ENCODE results near the gene PADI3.

DNA sequence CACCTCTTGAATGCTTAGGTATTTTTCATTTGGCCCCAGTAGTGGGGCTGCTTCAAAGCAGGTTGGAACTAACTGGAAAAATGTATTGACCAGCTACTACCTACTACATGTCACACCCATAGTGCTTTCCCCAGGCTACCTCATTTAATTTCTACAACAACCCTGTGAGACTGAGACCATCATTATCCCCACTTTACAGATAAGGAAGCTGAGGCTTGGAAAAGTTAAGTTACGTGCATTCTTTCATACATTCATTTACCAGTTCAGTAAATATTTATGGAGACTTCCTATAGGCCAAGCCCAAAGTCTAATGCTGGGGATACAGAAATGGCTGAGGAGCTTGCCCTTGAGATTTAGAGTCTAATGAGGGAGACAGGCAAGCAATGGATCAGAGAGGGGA lies 14.5 kb upstream of the PADI3 start:
- TF ChIP-seq POLR2A (IDR thresholded peaks at IDR 0.05): no peak
- TF ChIP-seq, protein P1, sequence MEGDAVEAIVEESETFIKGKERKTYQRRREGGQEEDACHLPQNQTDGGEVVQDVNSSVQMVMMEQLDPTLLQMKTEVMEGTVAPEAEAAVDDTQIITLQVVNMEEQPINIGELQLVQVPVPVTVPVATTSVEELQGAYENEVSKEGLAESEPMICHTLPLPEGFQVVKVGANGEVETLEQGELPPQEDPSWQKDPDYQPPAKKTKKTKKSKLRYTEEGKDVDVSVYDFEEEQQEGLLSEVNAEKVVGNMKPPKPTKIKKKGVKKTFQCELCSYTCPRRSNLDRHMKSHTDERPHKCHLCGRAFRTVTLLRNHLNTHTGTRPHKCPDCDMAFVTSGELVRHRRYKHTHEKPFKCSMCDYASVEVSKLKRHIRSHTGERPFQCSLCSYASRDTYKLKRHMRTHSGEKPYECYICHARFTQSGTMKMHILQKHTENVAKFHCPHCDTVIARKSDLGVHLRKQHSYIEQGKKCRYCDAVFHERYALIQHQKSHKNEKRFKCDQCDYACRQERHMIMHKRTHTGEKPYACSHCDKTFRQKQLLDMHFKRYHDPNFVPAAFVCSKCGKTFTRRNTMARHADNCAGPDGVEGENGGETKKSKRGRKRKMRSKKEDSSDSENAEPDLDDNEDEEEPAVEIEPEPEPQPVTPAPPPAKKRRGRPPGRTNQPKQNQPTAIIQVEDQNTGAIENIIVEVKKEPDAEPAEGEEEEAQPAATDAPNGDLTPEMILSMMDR (IDR thresholded peaks at IDR 0.05 in 8 of 11, conservative IDR thresholded peaks at IDR 0.05 in 3 of 11): no peak

Measured in spleen (tissue), 7 donors.